Hepatocyte (in vitro differentiated cells): ENCODE data around the gene RNF180. TPM values are rescaled to one million over a fixed set of nuclear protein-coding genes. Genes with fewer than 3 reads are reported as not detected.
"Not testable (repeated sequence)": the region's sequence is repeated elsewhere in the genome, so short reads cannot be mapped to it uniquely, and the experiment has no call there.

Experiments
- DNase-seq: peaks from one replicate; pipeline ENCODE4 v3.0.0-alpha.2; 2016; ENCODE audit warnings: low spot score
- H2AFZ ChIP-seq: fragments of 200-600 bp; sonication (generic); 2 replicates; pipeline ENCODE4 v1.6.0; 2016; ENCODE audit warnings: antibody characterized with exemption, mild to moderate bottlenecking
- H3K27ac ChIP-seq: fragments of 200-600 bp; sonication (generic); 2 replicates; pipeline ENCODE4 v1.5.1; 2016; ENCODE audit warnings: mild to moderate bottlenecking
- H3K27me3 ChIP-seq: fragments of 200-600 bp; sonication (generic); 2 replicates; pipeline ENCODE4 v1.6.1; 2016
- H3K36me3 ChIP-seq: fragments of 200-600 bp; sonication (generic); replicated peaks from 2 replicates; pipeline ENCODE4 v1.5.1; 2016; ENCODE audit warnings: low read depth; ENCODE audit not compliant: insufficient read depth
- H3K4me1 ChIP-seq: fragments of 200-600 bp; sonication (generic); 2 replicates; pipeline ENCODE4 v1.5.1; 2016; ENCODE audit warnings: mild to moderate bottlenecking, moderate library complexity; ENCODE audit not compliant: insufficient read depth
- H3K4me2 ChIP-seq: fragments of 200-600 bp; sonication (generic); 2 replicates; pipeline ENCODE4 v1.6.0; 2016
- H3K4me3 ChIP-seq: fragments of 200-600 bp; sonication (generic); 2 replicates; pipeline ENCODE4 v1.5.1; 2016; ENCODE audit warnings: mild to moderate bottlenecking
- H3K79me2 ChIP-seq: fragments of 200-600 bp; sonication (generic); 2 replicates; pipeline ENCODE4 v1.6.0; 2017; ENCODE audit warnings: mild to moderate bottlenecking
- H3K9me2 ChIP-seq: fragments of 200-600 bp; sonication (generic); replicated peaks from 2 replicates; pipeline ENCODE4 v1.6.0; 2017; ENCODE audit warnings: mild to moderate bottlenecking; ENCODE audit not compliant: insufficient read depth
- H3K9me3 ChIP-seq: fragments of 200-600 bp; sonication (generic); 2 replicates; pipeline ENCODE4 v1.5.1; 2016; ENCODE audit warnings: low read depth, mild to moderate bottlenecking
- H4K20me1 ChIP-seq: fragments of 200-600 bp; sonication (generic); 2 replicates; pipeline ENCODE4 v1.6.0; 2016; ENCODE audit warnings: mild to moderate bottlenecking; ENCODE audit not compliant: insufficient read depth, poor library complexity, severe bottlenecking
- CTCF ChIP-seq: fragments of 200-600 bp; sonication (generic); IDR thresholded peaks from 2 replicates; pipeline ENCODE4 v1.5.1; 2016; ENCODE audit warnings: antibody characterized with exemption, mild to moderate bottlenecking; ENCODE audit not compliant: poor library complexity
- EZH2 ChIP-seq: fragments of 200-600 bp; sonication (generic); IDR thresholded peaks from 2 replicates; pipeline ENCODE4 v1.6.1; 2016; ENCODE audit warnings: antibody characterized with exemption, mild to moderate bottlenecking, borderline replicate concordance
- EZH2phosphoT487 ChIP-seq: fragments of 200-600 bp; sonication (generic); IDR thresholded peaks from one replicate; pipeline ENCODE4 v1.6.1; 2018; ENCODE audit warnings: antibody characterized with exemption, mild to moderate bottlenecking, low read depth, moderate library complexity; ENCODE audit not compliant: unreplicated experiment, severe bottlenecking
- WGBS: methylation state at CpG from one replicate; pipeline ENCODE4 v1.1.6; 2016; ENCODE audit warnings: low lambda C conversion rate; ENCODE audit errors: missing lambda C conversion rate; 5-methylcytosine and 5-hydroxymethylcytosine counted together
- polyA plus RNA-seq: library from polyadenylated mRNA; unstranded; fragments of >200 nt; fragmentation: Nextera tagmentation; extraction: Ambion mirVana; gene quantifications from 2 replicates; pipeline ENCODE4 v1.2.1, GENCODE V29; 2016
- total RNA-seq: library from RNA; depleted of rRNA; stranded (reverse); fragments of >200 nt; gene quantifications from 2 replicates; pipeline ENCODE4 v1.2.3, GENCODE V29; 2014

The RNF180 gene
- total and polyA plus RNA-seq, 2 experiments from 2014 or later = 3.0 to 4.7 TPM

GRCh38 chr5:64285188-64286130 is 119.8 kb downstream of the RNF180 start:
- TF ChIP-seq EZH2phosphoT487 (no peak), CTCF (no peak), EZH2 (no peak)
- no peaks in the 10 kb centered on the region for H4K20me1 ChIP-seq
- H3K79me2 ChIP-seq = no peaks in the 10 kb centered on the region
- no peaks in the 10 kb centered on the region for H3K9me2 ChIP-seq
- no peaks in the 10 kb centered on the region for H3K36me3 ChIP-seq
- no peak overlapping the region for H3K4me2 ChIP-seq
- no peak overlapping the region for H2AFZ ChIP-seq
- H3K4me3 ChIP-seq = no peak overlapping the region
- no peak for DNase-seq
- H3K4me1 ChIP-seq = no peaks in the 10 kb centered on the region
- H3K27me3 ChIP-seq = no peaks in the 10 kb centered on the region
- no peak overlapping the region for H3K27ac ChIP-seq
- no peaks in the 10 kb centered on the region for H3K9me3 ChIP-seq
- 87% methylated on average over 8 of the region's 8 CpGs for WGBS

DNA sequence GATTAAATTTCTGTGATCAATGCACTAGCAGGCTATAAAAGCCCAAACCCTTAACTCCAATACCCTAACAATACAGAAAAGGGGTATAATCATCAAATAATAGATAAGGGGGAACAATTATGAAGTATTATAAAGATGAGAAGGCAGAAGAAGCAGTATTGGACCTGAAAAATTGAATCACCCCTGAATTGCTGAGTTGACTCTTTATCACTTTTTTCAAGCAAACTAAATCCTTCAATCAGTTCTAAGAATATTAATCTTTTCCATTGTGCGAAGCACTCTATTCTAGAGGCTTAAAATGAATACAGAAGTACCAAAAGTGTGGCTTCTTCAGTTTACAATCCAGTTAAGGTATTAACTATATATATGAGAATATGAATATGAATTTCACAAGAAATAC is 120.7 kb downstream of the RNF180 start:
- WGBS = 87% methylated on average over 1 of the region's 1 CpG
- Histone ChIP-seq H3K36me3 (no peaks in the 10 kb centered on the region), H3K27ac (no peak overlapping the region), H3K4me3 (no peak overlapping the region), H3K4me1 (no peaks in the 10 kb centered on the region), H3K9me2 (no peaks in the 10 kb centered on the region), H3K79me2 (no peaks in the 10 kb centered on the region), H2AFZ (no peak overlapping the region), H4K20me1 (no peaks in the 10 kb centered on the region), H3K4me2 (no peak overlapping the region), H3K9me3 (no peaks in the 10 kb centered on the region), H3K27me3 (no peaks in the 10 kb centered on the region)
- no peak for TF ChIP-seq EZH2
- TF ChIP-seq CTCF = no peak
- no peak for TF ChIP-seq EZH2phosphoT487
- no peak for DNase-seq

DNA sequence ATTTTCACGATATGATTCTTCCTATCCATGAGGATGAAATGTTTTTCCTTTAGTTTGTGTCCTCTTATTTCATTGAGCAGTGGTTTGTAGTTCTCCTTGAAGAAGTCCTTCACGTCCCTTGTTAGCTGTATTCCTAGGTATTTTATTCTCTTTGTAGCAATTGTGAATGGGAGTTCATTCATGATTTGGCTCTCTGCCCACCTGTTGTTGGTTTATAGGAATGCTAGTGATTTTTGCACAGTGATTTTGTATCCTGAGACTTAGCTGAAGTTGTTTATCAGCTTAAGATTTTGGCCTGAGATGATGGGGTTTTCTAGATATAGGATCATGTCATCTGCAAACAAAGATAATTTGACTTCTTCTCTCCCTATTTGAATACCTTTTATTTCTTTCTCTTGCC is 122.9 kb downstream of the RNF180 start:
- not testable (repeated sequence) for H3K79me2 ChIP-seq, H4K20me1 ChIP-seq, DNase-seq, H3K4me1 ChIP-seq, H3K4me3 ChIP-seq, H3K4me2 ChIP-seq, H2AFZ ChIP-seq, H3K9me2 ChIP-seq, H3K27me3 ChIP-seq, H3K9me3 ChIP-seq, H3K27ac ChIP-seq, H3K36me3 ChIP-seq
- 94% methylated on average over 2 of the region's 2 CpGs for WGBS

DNA sequence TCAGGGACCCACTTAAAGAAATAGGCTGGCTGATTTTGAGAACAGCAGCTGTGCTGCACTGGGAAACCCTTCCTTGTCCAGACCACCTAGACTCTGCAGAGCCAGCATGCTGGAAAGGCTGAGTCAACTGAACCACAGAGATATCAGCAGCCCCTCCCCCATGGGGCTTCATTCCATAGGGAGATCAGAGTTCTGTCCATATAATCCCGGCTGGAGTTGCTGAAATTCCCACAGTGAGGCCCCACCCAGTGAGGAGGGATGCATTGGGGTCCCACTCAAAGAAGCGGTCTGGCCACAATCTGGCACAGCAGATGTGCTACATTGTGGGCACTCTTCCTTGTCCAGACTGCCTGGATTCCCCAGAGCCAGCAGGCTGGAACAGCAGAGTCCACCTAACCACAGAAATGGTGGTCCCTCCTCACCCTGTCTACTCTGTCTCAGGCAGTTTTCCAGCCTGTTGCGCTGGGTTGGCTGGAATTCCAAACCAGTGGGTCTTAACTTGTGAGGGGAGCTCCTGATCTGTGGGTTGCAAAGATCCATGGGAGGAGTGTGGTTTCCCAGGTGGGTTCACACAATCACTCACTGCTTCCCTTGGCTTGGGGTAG is 127.1 kb downstream of the RNF180 start:
- no peak for TF ChIP-seq EZH2phosphoT487
- TF ChIP-seq EZH2 = no peak
- no peak for TF ChIP-seq CTCF
- 68% methylated on average over 3 of the region's 3 CpGs for WGBS

More for the DNA sequence above, 127.1 kb downstream of the RNF180 start:
- DNase-seq = peak; percentile 31
- H3K4me3 ChIP-seq = no peak overlapping the region
- H3K36me3 ChIP-seq = no peaks in the 10 kb centered on the region
- H3K4me1 ChIP-seq = no peaks in the 10 kb centered on the region
- H3K9me2 ChIP-seq = no peaks in the 10 kb centered on the region
- H3K4me2 ChIP-seq = no peak overlapping the region
- no peak overlapping the region for H3K27ac ChIP-seq
- H3K9me3 ChIP-seq = no peaks in the 10 kb centered on the region
- no peaks in the 10 kb centered on the region for H4K20me1 ChIP-seq
- H3K27me3 ChIP-seq = no peaks in the 10 kb centered on the region
- H2AFZ ChIP-seq = no peak overlapping the region
- no peaks in the 10 kb centered on the region for H3K79me2 ChIP-seq
